ENCODE results near the gene MSLN. TPM values are rescaled to one million over a fixed set of nuclear protein-coding genes. Genes with fewer than 3 reads are reported as not detected.

Gene MSLN
- total and polyA plus RNA-seq, 2 donors (not counting 3 experiments of a cell fraction or from before 2014, with no cell fraction given): not detected

GRCh38 chr16:783404-784161 lies 23.0 kb downstream of the MSLN start:
- intact Hi-C loops (cut with micrococcal nuclease) (no loop called here), dilution Hi-C loops (cut with MboI; ENCODE audit: extremely low pct_ligation_motif_present, low sequenced_read_pairs) (no loop called here)
- Histone ChIP-seq H3K9me1 (replicated peaks; ENCODE audit: control insufficient read depth, extremely low read depth, insufficient read depth, low read length) (no peaks in the 10 kb centered on the region), H3K27me3 (ENCODE audit: control insufficient read depth in 2 of 2, insufficient read depth in 2 of 2, low read length in 2 of 2) (no peaks in the 10 kb centered on the region), H3K4me1 (ENCODE audit: control insufficient read depth, extremely low read depth, insufficient read depth, low read length) (peaks cover 8% of the 10 kb centered on the region), H3K9me3 (replicated peaks; ENCODE audit: control insufficient read depth, insufficient read depth, low read length) (no peaks in the 10 kb centered on the region), H3K27ac (ENCODE audit: insufficient read depth, low read depth, low read length) (no peak overlapping the region), H3K9ac (replicated peaks; ENCODE audit: extremely low read depth, insufficient read depth, low read length) (no peak overlapping the region), H3K4me3 (replicated peaks in 1 of 3; ENCODE audit: insufficient read depth in 1 of 3, low read depth in 1 of 3, low read length in 3 of 3) (no peak overlapping the region), H3K79me2 (ENCODE audit: control insufficient read depth, insufficient read depth, low read length) (peaks cover 15% of the 10 kb centered on the region), H2AFZ (ENCODE audit: low read depth, low read length) (no peak overlapping the region), H3K36me3 (ENCODE audit: control insufficient read depth in 2 of 2, extremely low read depth in 1 of 2, insufficient read depth in 2 of 2, low read length in 2 of 2) (peaks cover 2 to 6% of the 10 kb centered on the region in 2 experiments), H4K20me1 (replicated peaks; ENCODE audit: control insufficient read depth, extremely low read depth, insufficient read depth, low read length) (no peaks in the 10 kb centered on the region), H3K4me2 (ENCODE audit: insufficient read depth, low read length) (no peak overlapping the region)
- FAIRE-seq (no peak), DNase-seq (ENCODE audit: low read depth, low spot score) (no peak)
- TF ChIP-seq CTCF (IDR thresholded peaks at IDR 0.05; ENCODE audit: extremely low read depth in 1 of 2, insufficient read depth in 1 of 2, low read depth in 1 of 2, low read length in 2 of 2) (no peak), MYC (IDR thresholded peaks at IDR 0.05; ENCODE audit: low read depth, low read length) (no peak), GATA2 (IDR thresholded peaks at IDR 0.05; ENCODE audit: insufficient read depth, insufficient read length, low read depth, low read length) (no peak), FOS (IDR thresholded peaks at IDR 0.05; ENCODE audit: borderline replicate concordance, insufficient read depth, low read length) (no peak), EZH2 (IDR thresholded peaks at IDR 0.05; ENCODE audit: borderline replicate concordance, low read depth, low read length, severe bottlenecking) (no peak), POLR2A (IDR thresholded peaks at IDR 0.05; ENCODE audit: low read depth, low read length) (peak; percentile 43), JUN (IDR thresholded peaks at IDR 0.05; ENCODE audit: borderline replicate concordance, insufficient read depth, insufficient read length, low read depth) (no peak), POLR2AphosphoS5 (IDR thresholded peaks at IDR 0.05; ENCODE audit: insufficient read depth, low read depth, low read length) (peak; percentile 18), MAX (IDR thresholded peaks at IDR 0.05; ENCODE audit: insufficient read depth, insufficient read length) (no peak)
- no TSS peak for BruUV-seq (replicated peaks)
- CTCF ChIA-PET: interaction anchor here (1.5 to 5.8 kb wide), 5 partner anchors 63 to 274 kb away, joined by 3 to 67 read pairs (median 10); partner anchors contain the start of gene ANTKMT
- POLR2A ChIA-PET: no interaction called here

All from endothelial cell of umbilical vein (primary cell).